Activated CD8-positive, alpha-beta memory T cell treated with anti-CD3 and anti-CD28 coated beads for 4 hours (primary cell): ENCODE data around the gene ABCB9.
"Not testable (repeated sequence)": the region's sequence is repeated elsewhere in the genome, so short reads cannot be mapped to it uniquely, and the experiment has no call there.

Source experiments
- DNase-seq, 2 donors: peaks; one replicate each; pipeline ENCODE4 v3.0.0-alpha.2; 2020; ENCODE audit warnings: low read depth in 2 of 2

ABCB9 gene

DNA sequence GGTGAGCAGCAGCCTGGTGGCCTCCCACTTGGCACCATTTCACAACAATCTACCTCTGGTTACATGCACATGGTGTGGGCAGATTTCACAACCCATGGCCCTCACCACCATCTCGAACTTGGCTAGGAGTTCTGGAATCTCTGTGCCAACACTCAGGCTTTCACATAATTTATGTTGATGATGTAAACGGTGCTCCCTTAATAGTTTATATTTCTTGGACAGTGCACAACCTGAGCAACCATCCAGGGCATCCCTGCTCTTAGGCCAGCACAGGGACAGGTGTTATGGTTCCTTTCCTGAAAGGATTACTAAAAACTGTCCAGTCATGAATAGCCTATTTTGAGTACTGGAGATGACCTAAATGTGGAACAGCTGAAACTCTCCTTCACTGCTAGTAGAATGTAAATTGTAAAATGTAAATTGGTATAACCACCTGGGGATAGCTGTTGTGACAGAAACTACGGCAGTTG, 28.6 kb downstream of the ABCB9 start:
- no peak for DNase-seq

DNA sequence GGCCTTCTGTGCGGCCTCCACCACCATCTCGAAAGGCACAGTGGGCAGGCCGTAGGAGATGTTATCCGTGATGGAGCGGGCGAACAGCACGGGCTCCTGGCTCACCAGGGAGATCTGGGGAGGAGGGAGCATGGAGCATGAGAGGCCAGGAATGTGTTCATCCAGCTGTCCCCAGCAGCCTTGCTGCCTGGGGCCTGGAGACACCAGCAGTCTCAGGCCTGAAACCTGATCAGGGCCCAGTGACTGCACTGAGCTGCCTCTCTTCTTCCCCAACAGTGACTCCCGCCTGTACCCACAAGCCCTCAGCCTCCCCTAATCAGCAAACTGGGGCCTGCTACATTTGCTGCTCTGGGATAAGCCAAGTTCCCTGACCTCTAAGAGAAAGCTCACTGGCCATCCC, 30.9 kb downstream of the ABCB9 start:
- DNase-seq = no peak

DNA sequence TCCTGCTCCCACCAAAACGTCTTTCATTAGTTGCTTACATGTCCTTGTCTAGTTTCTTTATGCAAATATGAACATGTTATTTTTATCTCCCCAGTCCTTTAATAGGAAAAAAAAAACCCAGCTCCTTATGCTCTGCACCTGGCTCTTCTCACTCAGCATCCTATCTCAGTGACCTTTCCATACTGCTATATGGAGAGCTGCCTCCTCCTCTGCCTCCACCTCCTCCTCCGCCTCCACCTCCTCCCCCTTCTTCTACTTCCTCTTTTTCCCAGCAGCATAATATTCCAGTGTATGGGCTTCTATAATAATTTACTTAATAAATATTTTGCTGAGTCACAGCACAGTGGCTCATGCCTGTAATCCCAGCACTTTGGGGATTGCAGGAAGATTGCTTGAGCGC, 31.5 kb downstream of the ABCB9 start:
- no peak for DNase-seq

DNA sequence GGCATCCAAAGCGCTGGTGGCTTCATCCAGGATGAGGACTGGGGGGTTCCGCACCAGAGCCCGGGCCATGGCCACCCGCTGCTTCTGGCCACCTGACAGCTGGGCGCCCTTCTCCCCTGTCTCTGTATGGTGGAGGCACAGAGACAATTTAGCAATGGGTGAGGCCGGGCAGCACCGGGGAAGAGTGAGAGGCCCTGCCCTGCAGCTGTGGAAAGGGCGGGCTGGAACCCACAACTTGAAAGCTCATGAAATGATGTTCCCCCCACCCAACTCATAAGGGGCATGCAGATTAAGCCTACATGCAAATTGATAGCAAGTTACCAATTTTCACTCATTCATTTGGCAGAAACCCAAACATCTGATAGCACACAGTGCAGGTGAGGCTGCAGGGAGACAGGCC, 34.1 kb downstream of the ABCB9 start:
- no peak for DNase-seq

DNA sequence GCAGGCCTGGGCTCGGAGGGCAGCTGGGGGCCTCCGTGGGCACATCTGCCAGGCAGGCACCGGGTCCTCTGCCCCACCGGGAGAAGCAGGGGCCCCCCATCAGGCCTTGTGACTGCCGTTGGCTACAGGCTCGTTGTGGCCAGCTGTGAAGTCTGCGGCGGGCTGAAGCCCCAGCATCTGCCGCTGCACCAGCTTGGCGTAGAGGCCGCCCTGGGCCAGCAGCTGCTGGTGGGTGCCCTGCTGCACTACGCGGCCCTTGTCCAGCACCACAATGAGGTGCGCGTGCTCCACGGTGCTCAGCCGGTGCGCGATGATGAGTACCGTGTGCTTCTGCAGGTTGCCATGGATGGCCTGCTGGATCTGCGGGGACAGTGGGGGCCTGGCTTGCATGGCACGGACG, 36.5 kb downstream of the ABCB9 start:
- DNase-seq = no peak

DNA sequence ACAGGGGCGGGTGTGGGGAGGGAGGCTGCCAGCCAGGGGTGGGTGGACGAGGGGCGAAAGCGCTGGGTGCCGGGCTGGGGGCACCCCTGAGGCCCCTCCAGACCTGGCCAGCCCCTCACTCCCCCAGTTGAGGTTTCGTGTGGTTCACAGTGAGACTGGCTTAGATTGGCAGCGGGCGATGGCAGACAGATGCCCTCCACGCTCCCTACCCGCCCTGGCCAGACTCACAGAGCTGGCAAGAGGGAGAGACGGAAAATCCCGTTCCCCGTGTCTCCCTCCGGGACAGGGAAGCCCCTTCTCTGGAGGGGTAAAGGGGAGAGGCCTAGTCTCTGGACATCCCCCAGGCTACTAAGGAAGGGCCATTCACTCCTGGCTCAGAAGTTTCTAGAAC, 37.1 kb downstream of the ABCB9 start:
- no peak for DNase-seq

DNA sequence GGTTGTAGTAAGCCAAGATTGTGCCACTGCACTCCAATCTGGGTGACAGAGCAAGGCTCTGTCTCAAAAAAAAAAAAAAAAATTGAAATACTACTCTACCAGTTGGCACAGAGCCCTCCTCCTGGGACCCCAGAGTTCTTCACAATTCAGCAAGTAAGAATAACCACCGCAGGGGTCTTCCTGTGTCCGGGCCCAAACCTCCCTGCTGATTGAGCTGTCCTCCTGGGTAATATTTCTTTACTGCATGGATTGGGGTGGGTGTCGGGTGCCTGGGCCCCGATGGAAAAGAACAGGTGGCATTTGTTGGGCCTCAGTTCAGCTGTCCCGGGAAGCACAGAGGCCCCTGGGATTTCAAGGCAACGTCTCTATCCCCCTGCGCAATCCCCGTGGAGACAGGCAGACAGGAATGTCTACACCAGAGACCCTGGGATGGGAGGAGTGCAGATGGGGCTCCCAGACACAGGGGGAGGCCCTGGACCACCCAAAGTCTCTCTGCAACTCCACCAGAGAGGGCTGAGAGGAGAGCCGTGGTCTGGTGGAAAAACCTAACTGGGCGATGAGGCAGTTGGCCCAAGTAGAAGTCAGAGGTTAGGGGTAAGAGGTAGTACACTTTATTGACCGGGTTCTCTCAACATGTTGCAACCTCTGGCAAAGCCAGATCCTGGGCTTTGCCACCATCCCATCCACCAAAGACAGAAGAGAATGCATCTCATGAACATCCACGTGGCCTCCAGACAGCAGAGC, 37.7 kb downstream of the ABCB9 start:
- no peak for DNase-seq

DNA sequence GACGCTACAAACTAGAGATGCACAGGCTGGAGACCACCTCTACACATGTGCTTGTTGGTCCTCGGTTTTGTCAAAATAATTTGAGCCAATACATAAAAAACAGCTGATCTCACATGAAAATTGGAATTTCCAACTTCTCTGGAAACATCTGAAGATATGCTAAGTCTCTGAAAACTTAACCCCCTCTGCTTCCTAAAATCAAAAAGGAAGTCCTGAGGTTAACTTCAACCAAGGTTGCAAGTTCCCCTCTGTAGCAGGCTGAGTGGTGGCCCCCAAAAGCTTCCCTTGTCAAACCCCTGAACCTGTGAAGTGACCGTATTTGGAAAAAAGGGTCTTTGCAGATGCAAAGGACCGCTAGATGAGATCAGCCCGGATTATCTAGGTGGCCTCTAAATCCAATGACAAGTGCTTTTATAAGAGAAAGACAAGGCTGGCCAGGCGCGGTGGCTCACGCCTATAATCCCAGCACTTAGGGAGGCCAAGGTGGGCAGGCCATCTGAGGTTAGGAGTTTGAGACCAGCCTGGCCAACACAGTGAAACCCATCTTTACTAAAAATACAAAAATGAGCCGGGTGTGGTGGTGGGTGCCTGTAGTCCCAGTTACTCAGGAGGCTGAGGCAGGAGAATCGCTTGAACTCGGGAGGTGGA, 38.4 kb downstream of the ABCB9 start:
- DNase-seq = no peak

DNA sequence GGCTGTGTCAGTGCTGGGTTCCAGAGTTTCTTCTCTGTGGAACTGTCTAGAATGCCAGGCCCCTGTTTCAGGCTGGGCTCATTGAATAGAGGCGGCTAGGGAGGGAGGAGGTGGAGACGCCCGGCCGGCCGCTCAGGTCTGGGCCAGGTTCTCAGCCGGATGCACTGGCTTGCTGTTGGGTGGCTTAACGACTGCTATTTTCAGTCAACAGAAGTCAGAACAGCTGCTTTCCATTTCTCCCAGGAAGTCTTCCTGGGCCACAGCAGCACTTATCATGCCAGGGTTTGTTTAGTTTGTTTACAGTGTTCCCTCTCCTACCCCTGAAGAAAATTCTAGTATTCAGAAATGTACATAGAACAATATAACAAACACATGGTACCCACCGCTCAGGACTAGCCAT, 44.3 kb downstream of the ABCB9 start:
- DNase-seq = no peak

DNA sequence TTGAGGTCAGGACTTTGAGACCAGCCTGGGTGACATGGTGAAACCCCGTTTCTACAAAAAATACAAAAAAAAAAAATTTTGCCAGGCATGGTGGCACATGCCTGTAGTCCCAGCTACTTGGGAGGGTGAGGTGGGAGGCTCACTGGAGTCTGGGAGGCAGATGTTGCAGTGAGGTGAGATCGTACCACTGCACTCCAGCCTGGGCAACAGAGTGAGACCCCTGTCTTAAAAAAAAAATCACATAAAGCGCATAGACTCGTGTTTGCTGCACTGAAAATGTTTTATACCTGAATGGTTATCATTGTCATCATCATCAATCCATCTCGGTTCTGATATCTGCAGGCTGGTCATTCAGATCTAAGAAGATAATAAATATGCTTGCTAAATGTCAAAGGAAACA, 45.6 kb downstream of the ABCB9 start:
- no peak for DNase-seq

DNA sequence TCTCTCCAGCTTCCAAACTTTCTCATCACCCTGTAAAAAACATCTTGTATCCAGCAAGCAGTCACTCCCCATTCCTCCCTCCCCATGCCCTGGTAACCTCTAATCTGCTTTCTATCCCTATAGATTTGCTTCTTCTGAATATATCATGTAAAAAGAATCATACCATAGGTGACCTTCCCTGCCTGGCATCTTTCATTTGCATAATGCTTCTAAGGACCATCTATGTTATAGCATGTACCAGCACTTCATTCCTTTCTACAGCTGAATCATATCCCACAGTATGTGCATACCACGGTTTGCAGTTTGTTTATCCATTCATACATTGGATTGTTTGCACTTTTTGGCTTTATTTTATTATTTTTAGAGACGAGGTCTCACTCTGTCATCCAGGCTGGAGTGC, 47.4 kb downstream of the ABCB9 start:
- DNase-seq = no peak

DNA sequence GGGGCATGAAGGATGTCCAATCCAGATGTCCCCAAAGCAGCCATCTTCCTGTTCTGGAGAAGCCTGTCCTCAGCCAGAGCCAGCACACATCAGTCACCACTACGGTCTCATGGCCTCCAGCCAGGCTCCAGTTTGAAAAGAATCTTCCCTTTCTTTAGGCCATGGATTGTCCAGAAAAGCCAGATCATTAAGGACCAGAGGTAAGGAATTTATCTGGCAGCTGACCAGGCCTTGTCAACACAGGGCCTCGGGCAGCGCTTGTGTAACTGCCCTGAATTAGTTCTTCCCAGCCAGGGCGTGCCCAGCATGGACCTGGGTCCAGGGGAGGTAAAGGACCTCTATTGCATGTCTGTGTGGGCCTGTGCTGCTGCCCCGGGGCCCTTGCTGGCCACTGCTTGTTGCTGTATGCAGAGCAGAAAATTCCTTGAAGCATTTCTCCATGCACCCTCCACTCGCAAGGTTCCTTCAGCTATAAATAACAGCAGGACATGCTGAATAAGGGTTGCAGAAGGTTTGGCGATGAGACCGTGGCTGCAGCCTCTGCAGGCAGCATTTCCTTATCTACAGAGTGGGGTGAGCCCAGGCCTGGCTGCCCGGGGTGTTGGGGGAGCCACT, 48.6 kb downstream of the ABCB9 start:
- no peak for DNase-seq

DNA sequence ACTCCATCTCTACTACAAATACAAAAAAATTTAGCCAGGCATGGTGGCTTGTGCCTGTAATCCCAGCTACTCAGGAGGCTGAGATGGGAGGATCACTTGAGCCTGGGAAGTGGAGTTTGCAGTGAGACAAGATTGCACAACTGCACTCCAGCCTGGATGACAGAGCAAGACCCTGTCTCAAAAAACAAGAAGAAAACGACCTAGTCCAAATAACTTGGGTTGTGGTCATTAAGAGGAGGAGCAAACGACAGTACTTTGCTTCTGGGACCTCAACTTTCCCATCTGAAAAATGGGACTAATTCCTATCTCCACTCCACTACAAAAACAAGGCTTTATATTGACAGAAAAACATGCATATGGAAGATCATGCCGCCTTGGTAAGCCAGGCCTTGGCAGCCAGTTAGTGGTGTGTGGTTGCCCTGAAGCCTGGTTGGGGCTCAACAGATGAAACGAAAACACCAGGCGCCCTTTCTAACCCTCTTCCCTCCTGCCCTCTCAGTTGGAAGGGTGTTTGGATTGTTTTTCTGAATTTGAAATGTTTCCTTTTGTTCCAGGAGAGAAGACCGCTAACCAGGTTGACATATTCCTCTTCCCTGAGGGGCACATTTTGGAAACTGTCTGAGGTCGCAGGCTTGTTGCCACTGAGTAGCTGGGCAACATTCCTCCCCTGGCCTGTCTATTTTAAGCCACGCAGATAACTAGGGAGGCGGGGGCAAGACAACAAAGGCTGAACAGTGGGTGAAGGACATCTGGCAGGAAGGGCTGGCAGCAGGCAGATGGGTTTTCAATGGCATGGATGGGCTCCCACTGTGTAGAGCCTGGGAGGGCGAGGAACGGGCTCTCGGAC, 56.6 kb downstream of the ABCB9 start:
- no peak for DNase-seq

DNA sequence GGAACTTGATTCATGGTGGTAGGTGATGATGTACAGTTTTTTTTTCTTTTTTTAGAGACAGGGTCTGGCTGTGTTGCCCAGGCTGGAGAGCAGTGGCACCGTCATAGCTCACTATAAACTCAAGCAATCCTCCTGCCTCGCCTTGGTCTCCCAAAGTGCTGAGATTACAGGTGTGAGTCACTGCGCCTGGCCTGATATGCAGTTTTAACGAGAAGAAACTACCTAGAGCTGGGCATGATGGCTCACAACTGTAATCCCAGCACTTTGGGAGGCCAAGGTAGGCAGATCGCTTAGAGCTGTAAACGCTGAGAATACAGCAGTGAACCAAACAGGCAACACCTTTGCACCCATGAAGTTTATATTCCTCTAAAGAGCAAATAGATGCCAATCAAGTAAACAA, 57.3 kb downstream of the ABCB9 start:
- no peak for DNase-seq

DNA sequence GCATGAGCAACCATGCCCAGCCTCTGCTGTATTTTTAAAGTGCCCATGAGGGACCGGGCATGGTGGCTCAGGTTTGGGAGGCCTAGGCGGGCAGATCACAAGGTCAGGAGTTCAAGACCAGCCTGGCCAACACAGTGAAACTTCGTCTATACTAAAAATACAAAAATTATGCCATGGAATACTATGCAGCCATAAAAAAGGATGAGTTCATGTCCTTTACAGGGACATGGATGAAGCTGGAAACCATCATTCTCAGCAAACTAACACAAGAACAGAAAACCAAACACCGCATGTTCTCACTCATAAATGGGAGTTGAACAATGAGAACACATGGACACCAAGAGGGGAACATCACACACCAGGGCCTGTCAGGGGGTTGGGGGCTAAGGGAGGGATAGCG, 61.0 kb downstream of the ABCB9 start:
- not testable (repeated sequence) for DNase-seq

DNA sequence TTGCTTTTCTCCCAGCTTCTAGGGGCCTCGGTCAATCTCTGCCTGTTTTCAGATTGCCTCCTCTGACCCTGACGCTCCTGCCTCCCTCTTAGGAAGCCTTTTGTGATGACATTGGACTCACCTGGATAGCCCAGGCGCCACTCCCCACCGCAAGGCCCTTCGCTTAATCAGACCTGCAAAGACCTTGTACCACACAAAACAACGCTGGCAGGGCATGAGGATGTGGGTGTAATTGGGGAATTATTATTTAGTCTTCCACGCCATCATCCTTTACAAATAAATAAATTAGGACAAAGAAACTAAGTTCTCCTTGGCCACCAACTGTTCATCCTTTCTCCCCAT, 62.6 kb downstream of the ABCB9 start:
- no peak for DNase-seq

DNA sequence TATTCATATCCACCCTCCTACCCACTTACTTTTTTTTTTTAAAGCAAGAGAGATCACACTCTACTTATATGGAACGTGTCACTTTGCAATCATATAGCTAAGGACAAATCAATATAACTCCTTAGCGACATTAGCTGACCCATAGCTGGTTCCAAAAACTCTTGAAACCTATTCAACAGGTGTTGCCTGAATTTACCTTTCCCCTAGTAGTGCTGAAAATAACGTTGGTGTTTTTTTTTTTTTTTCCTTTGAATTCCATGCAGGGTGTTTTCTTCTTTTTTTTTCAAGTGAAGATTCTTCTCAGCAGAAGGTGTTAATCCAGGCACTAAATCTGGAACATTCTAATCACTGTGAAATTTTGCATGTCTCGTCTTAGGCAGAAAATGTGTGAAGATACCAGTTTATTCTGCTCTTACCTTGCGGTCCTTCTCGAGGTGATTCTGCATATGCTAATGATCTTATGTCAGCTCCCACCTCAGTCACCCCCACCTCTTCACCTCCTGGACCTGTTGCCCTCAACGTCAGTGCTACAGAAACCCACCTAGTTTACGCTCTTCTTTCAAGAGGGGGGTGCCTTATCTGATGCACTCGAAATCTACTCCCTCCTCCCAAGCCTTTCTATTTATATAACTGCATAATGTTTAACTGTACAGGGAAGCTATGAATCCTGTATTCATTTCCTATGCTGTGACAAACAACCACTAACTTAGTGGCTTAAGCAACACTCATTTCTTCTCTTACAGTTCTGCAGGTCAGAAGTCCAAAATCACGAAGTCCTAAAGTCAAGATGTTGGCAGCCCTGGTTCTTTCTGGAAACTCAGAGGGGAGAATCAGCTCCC, 63.2 kb downstream of the ABCB9 start:
- DNase-seq = no peak

DNA sequence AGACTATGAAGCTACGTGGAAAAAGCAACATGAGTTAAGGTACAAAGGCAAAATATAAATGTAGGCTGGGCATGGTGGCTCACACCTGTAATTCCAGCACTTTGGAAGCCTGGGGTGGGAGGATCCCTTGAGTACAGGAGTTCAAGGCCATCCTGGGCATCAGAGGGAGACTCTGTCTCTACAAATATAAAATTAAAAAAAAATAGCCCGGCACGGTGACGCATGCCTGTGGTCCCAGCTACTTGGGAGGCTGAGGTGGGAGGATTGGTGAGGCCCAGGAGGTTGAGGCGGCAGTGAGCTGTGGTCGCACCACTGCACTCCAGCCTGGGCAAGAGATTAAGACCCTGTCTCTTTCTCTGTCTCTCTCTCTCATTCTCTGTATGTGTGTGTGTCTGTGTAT, 66.4 kb downstream of the ABCB9 start:
- DNase-seq = no peak

DNA sequence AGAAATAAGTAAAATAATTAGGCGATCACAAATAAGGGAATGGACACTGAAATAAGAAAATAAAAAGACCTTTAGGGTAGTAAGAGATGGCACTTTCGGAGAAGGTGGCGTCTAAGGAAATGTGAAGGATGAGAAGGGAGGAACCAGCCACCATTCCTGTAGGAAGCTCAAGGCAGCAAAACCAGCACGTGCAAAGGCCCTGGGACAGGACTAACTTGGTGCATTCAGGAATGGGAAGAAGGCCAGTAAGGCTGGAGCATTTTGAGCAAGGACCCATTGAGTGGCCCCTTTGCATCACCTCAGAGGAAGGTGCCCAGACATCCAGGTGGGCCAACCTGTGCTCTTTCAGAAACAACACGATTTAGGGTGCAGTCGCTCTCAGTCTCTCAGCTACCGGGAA, 69.6 kb downstream of the ABCB9 start:
- no peak for DNase-seq

DNA sequence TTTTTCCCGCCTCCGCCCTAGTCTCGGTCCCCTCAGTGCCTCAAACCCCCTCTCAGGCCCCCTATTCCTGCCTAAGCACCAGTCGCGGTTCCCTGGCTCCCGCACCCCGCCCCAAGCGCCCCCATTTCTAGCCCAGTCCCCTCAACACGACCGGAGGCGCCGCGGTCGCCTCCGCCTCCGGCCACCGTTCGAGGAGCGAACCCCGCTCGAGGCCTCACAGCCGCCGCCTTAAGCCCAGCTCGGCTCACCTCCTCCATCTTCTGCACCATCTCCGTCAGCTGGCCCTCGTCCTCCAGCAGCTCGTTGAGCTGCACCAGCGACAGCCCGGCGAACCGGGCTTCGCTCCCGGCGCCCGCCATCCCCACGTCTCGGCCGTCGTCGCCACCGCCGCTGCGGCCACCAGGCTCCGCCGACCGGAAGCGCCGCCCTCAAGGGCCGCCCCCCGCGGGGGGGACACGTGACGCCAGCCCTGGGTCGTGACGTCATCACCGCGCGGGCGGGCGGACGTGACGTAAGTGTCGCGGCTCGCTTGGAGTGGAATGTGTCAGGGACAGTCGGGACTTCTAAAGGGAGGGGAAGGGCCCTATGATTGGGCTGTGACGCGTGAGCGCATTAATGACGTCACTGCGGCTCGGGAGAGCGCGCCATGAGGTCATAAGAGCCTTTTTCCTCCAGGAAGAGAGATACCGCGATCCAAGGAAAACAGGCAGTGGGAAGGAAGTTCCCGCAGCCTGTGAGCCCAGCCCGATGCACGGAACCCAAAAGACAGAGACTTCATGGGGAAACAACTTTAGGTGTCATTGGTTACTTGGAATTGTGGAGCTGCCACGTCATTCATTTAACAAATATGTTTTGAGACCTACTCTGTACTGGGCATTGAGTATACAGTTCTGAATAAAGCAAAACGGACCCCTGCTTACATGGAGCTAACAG, 70.3 kb downstream of the ABCB9 start, which contains the start of gene VPS37B:
TSS of gene VPS37B (minus strand) at position 421 of the 933 bp plus-strand sequence. CDS start at position 359, 62 bp downstream.
- peak; percentile 75 to 77 for DNase-seq
